ENCODE results near the gene ATP1A1.

DNA sequence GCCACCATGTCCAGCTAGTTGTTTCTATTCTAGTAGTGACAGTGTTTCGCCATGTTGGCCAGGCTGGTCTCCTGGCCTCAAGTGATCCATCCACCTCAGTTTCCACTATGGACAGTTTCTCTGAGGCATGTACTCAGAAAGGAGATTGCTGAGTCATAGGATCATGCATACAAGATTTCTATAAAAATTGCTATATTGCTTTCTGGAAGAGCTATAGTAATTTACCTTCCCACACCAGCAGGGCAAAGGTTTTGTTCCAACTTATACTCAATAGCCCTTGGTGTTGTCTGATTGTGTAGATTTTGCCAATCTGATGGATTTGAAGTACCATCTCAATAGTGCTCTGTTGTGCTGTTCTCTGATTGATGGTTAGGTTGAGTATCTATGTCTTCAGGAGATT, 15.6 kb upstream of the ATP1A1 start:
- TF ChIP-seq, protein P1, sequence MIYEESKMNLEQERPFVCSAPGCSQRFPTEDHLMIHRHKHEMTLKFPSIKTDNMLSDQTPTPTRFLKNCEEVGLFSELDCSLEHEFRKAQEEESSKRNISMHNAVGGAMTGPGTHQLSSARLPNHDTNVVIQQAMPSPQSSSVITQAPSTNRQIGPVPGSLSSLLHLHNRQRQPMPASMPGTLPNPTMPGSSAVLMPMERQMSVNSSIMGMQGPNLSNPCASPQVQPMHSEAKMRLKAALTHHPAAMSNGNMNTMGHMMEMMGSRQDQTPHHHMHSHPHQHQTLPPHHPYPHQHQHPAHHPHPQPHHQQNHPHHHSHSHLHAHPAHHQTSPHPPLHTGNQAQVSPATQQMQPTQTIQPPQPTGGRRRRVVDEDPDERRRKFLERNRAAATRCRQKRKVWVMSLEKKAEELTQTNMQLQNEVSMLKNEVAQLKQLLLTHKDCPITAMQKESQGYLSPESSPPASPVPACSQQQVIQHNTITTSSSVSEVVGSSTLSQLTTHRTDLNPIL (CRISPR knock-in tag; IDR thresholded peaks at IDR 0.05; ENCODE audit: low read depth), result no peak
- TF ChIP-seq, protein P2, sequence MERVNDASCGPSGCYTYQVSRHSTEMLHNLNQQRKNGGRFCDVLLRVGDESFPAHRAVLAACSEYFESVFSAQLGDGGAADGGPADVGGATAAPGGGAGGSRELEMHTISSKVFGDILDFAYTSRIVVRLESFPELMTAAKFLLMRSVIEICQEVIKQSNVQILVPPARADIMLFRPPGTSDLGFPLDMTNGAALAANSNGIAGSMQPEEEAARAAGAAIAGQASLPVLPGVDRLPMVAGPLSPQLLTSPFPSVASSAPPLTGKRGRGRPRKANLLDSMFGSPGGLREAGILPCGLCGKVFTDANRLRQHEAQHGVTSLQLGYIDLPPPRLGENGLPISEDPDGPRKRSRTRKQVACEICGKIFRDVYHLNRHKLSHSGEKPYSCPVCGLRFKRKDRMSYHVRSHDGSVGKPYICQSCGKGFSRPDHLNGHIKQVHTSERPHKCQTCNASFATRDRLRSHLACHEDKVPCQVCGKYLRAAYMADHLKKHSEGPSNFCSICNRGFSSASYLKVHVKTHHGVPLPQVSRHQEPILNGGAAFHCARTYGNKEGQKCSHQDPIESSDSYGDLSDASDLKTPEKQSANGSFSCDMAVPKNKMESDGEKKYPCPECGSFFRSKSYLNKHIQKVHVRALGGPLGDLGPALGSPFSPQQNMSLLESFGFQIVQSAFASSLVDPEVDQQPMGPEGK (CRISPR knock-in tag; IDR thresholded peaks at IDR 0.05; ENCODE audit: borderline replicate concordance), result no peak
